Measurements from ENCODE around the gene SLCO4A1.

The SLCO4A1 gene

GRCh38 chr20:62595491-62595890, 46.8 kb upstream of the SLCO4A1 start:
- WGBS: 62% methylated on average over 13 of the region's 15 CpGs

GRCh38 chr20:62596486-62596885, 45.8 kb upstream of the SLCO4A1 start:
- 89% methylated on average over 18 of the region's 18 CpGs for WGBS

More at GRCh38 chr20:62595491-62595890, 46.8 kb upstream of the SLCO4A1 start:
- H3K4me3 ChIP-seq (ENCODE audit: insufficient read depth in 1 of 2, low read depth in 1 of 2, low read length in 2 of 2): no peak overlapping the region
- no peak overlapping the region for H4K8ac ChIP-seq (ENCODE audit: low read length)
- H4K91ac ChIP-seq (ENCODE audit: low read length): peak overlapping the region; percentile 12
- no peak overlapping the region for H2AFZ ChIP-seq (ENCODE audit: low read depth, low read length)
- H3K14ac ChIP-seq (ENCODE audit: low read length in 2 of 2): no peak overlapping the region
- H3K27ac ChIP-seq (ENCODE audit: low read length, poor library complexity, severe bottlenecking): no peak overlapping the region
- no peak overlapping the region for H2BK15ac ChIP-seq (ENCODE audit: low read depth, poor library complexity, severe bottlenecking)
- H3K4me1 ChIP-seq (ENCODE audit: control insufficient read depth, insufficient read depth, low read depth, low read length): peaks cover 5% of the 10 kb centered on the region
- H3K79me1 ChIP-seq (replicated peaks; ENCODE audit: low read length, poor library complexity, severe bottlenecking): no peaks in the 10 kb centered on the region
- H2BK12ac ChIP-seq (ENCODE audit: low read length in 2 of 2): no peak overlapping the region
- H3K9me3 ChIP-seq (ENCODE audit: control insufficient read depth, low read length): no peaks in the 10 kb centered on the region
- no peak overlapping the region for H2BK120ac ChIP-seq (ENCODE audit: low read depth, low read length)
- H3K4me2 ChIP-seq (ENCODE audit: low read length, poor library complexity, severe bottlenecking): no peak overlapping the region
- DNase-seq: no peak
- H2AK5ac ChIP-seq (ENCODE audit: low read length, severe bottlenecking): no peak overlapping the region
- no peak overlapping the region for H2BK5ac ChIP-seq (ENCODE audit: low read depth, low read length, poor library complexity, severe bottlenecking)
- peaks cover 20 to 45% of the 10 kb centered on the region in 2 experiments for H3K27me3 ChIP-seq (ENCODE audit: control insufficient read depth in 1 of 2, insufficient read depth in 1 of 2, low read length in 2 of 2)
- no peak overlapping the region for H3K4ac ChIP-seq (ENCODE audit: low read depth in 1 of 2, low read length in 2 of 2)
- no peak overlapping the region for H3K23ac ChIP-seq (ENCODE audit: low read length in 2 of 2)
- no peak overlapping the region for H3K9ac ChIP-seq (ENCODE audit: low read length)
- H3K18ac ChIP-seq (ENCODE audit: low read depth in 1 of 2, low read length in 2 of 2): no peak overlapping the region
- no peaks in the 10 kb centered on the region for H3K36me3 ChIP-seq (ENCODE audit: control insufficient read depth in 1 of 2, insufficient read depth in 2 of 2, low read depth in 1 of 2, low read length in 2 of 2)

GRCh38 chr20:62596921-62597320, 45.4 kb upstream of the SLCO4A1 start:
- no peak overlapping the region for H3K18ac ChIP-seq (ENCODE audit: low read depth in 1 of 2, low read length in 2 of 2)
- no peak for DNase-seq
- no peak overlapping the region for H3K23ac ChIP-seq (ENCODE audit: low read length in 2 of 2)
- H2BK120ac ChIP-seq (ENCODE audit: low read depth, low read length): no peak overlapping the region
- H3K14ac ChIP-seq (ENCODE audit: low read length in 2 of 2): no peak overlapping the region
- no peak overlapping the region for H3K4me3 ChIP-seq (ENCODE audit: insufficient read depth in 1 of 2, low read depth in 1 of 2, low read length in 2 of 2)
- no peaks in the 10 kb centered on the region for H3K36me3 ChIP-seq (ENCODE audit: control insufficient read depth in 1 of 2, insufficient read depth in 2 of 2, low read depth in 1 of 2, low read length in 2 of 2)
- no peak overlapping the region for H3K27ac ChIP-seq (ENCODE audit: low read length, poor library complexity, severe bottlenecking)
- H3K9ac ChIP-seq (ENCODE audit: low read length): no peak overlapping the region
- H2AFZ ChIP-seq (ENCODE audit: low read depth, low read length): no peak overlapping the region
- H3K9me3 ChIP-seq (ENCODE audit: control insufficient read depth, low read length): no peaks in the 10 kb centered on the region
- no peak overlapping the region for H3K4ac ChIP-seq (ENCODE audit: low read depth in 1 of 2, low read length in 2 of 2)
- no peak overlapping the region for H4K91ac ChIP-seq (ENCODE audit: low read length)
- no peak overlapping the region for H3K4me2 ChIP-seq (ENCODE audit: low read length, poor library complexity, severe bottlenecking)
- H3K27me3 ChIP-seq (ENCODE audit: control insufficient read depth in 1 of 2, insufficient read depth in 1 of 2, low read length in 2 of 2): peaks cover 34 to 43% of the 10 kb centered on the region in 2 experiments
- no peak overlapping the region for H2AK5ac ChIP-seq (ENCODE audit: low read length, severe bottlenecking)
- no peak overlapping the region for H2BK12ac ChIP-seq (ENCODE audit: low read length in 2 of 2)
- WGBS: 70% methylated on average over 10 of the region's 10 CpGs
- H2BK5ac ChIP-seq (ENCODE audit: low read depth, low read length, poor library complexity, severe bottlenecking): no peak overlapping the region
- no peak overlapping the region for H2BK15ac ChIP-seq (ENCODE audit: low read depth, poor library complexity, severe bottlenecking)
- peaks cover 3% of the 10 kb centered on the region for H3K4me1 ChIP-seq (ENCODE audit: control insufficient read depth, insufficient read depth, low read depth, low read length)
- H3K79me1 ChIP-seq (replicated peaks; ENCODE audit: low read length, poor library complexity, severe bottlenecking): no peaks in the 10 kb centered on the region
- no peak overlapping the region for H4K8ac ChIP-seq (ENCODE audit: low read length)

More at GRCh38 chr20:62596486-62596885, 45.8 kb upstream of the SLCO4A1 start:
- no peak overlapping the region for H3K4ac ChIP-seq (ENCODE audit: low read depth in 1 of 2, low read length in 2 of 2)
- peaks cover 5% of the 10 kb centered on the region for H3K4me1 ChIP-seq (ENCODE audit: control insufficient read depth, insufficient read depth, low read depth, low read length)
- H3K4me3 ChIP-seq (ENCODE audit: insufficient read depth in 1 of 2, low read depth in 1 of 2, low read length in 2 of 2): no peak overlapping the region
- no peak overlapping the region for H3K4me2 ChIP-seq (ENCODE audit: low read length, poor library complexity, severe bottlenecking)
- no peak overlapping the region for H2AK5ac ChIP-seq (ENCODE audit: low read length, severe bottlenecking)
- no peak overlapping the region for H2BK12ac ChIP-seq (ENCODE audit: low read length in 2 of 2)
- H3K27ac ChIP-seq (ENCODE audit: low read length, poor library complexity, severe bottlenecking): no peak overlapping the region
- no peak for DNase-seq
- H2BK15ac ChIP-seq (ENCODE audit: low read depth, poor library complexity, severe bottlenecking): no peak overlapping the region
- no peaks in the 10 kb centered on the region for H3K9me3 ChIP-seq (ENCODE audit: control insufficient read depth, low read length)
- no peak overlapping the region for H4K91ac ChIP-seq (ENCODE audit: low read length)
- no peak overlapping the region for H2BK5ac ChIP-seq (ENCODE audit: low read depth, low read length, poor library complexity, severe bottlenecking)
- H3K23ac ChIP-seq (ENCODE audit: low read length in 2 of 2): no peak overlapping the region
- H2AFZ ChIP-seq (ENCODE audit: low read depth, low read length): no peak overlapping the region
- H4K8ac ChIP-seq (ENCODE audit: low read length): no peak overlapping the region
- H3K36me3 ChIP-seq (ENCODE audit: control insufficient read depth in 1 of 2, insufficient read depth in 2 of 2, low read depth in 1 of 2, low read length in 2 of 2): no peaks in the 10 kb centered on the region
- peaks cover 30 to 45% of the 10 kb centered on the region in 2 experiments for H3K27me3 ChIP-seq (ENCODE audit: control insufficient read depth in 1 of 2, insufficient read depth in 1 of 2, low read length in 2 of 2)
- H3K18ac ChIP-seq (ENCODE audit: low read depth in 1 of 2, low read length in 2 of 2): no peak overlapping the region
- H3K79me1 ChIP-seq (replicated peaks; ENCODE audit: low read length, poor library complexity, severe bottlenecking): no peaks in the 10 kb centered on the region
- H3K9ac ChIP-seq (ENCODE audit: low read length): no peak overlapping the region
- H3K14ac ChIP-seq (ENCODE audit: low read length in 2 of 2): no peak overlapping the region
- H2BK120ac ChIP-seq (ENCODE audit: low read depth, low read length): no peak overlapping the region

- 80% methylated on average over 15 of the region's 15 CpGs for WGBS
These were observed 44.7 kb upstream of the SLCO4A1 start for GRCh38 chr20:62597416-62598115.

More at GRCh38 chr20:62597416-62598115, 44.7 kb upstream of the SLCO4A1 start:
- Histone ChIP-seq H3K18ac (ENCODE audit: low read depth in 1 of 2, low read length in 2 of 2) (no peak overlapping the region), H2BK12ac (ENCODE audit: low read length in 2 of 2) (no peak overlapping the region), H3K27ac (ENCODE audit: low read length, poor library complexity, severe bottlenecking) (no peak overlapping the region), H2AK5ac (ENCODE audit: low read length, severe bottlenecking) (no peak overlapping the region), H3K23ac (ENCODE audit: low read length in 2 of 2) (peak overlapping the region in 1 of 2 experiments; percentile 23), H3K36me3 (ENCODE audit: control insufficient read depth in 1 of 2, insufficient read depth in 2 of 2, low read depth in 1 of 2, low read length in 2 of 2) (no peaks in the 10 kb centered on the region), H3K27me3 (ENCODE audit: control insufficient read depth in 1 of 2, insufficient read depth in 1 of 2, low read length in 2 of 2) (peaks cover 34 to 47% of the 10 kb centered on the region in 2 experiments), H3K4ac (ENCODE audit: low read depth in 1 of 2, low read length in 2 of 2) (no peak overlapping the region), H3K4me1 (ENCODE audit: control insufficient read depth, insufficient read depth, low read depth, low read length) (peaks cover 3% of the 10 kb centered on the region), H3K4me3 (ENCODE audit: insufficient read depth in 1 of 2, low read depth in 1 of 2, low read length in 2 of 2) (no peak overlapping the region), H4K8ac (ENCODE audit: low read length) (no peak overlapping the region), H2BK15ac (ENCODE audit: low read depth, poor library complexity, severe bottlenecking) (no peak overlapping the region), H3K14ac (ENCODE audit: low read length in 2 of 2) (no peak overlapping the region), H3K9ac (ENCODE audit: low read length) (no peak overlapping the region), H3K4me2 (ENCODE audit: low read length, poor library complexity, severe bottlenecking) (no peak overlapping the region), H2BK5ac (ENCODE audit: low read depth, low read length, poor library complexity, severe bottlenecking) (no peak overlapping the region), H3K79me1 (replicated peaks; ENCODE audit: low read length, poor library complexity, severe bottlenecking) (no peaks in the 10 kb centered on the region), H2AFZ (ENCODE audit: low read depth, low read length) (no peak overlapping the region), H2BK120ac (ENCODE audit: low read depth, low read length) (no peak overlapping the region), H4K91ac (ENCODE audit: low read length) (no peak overlapping the region), H3K9me3 (ENCODE audit: control insufficient read depth, low read length) (no peaks in the 10 kb centered on the region)
- DNase-seq: no peak

Measured in mesenchymal stem cell (in vitro differentiated cells and primary cell).